Prostate gland (tissue), 2 donors: ENCODE measurements around the gene RAB4B. TPM values are rescaled to one million over a fixed set of nuclear protein-coding genes. Genes with fewer than 3 reads are reported as not detected.
"Not testable (repeated sequence)": the region's sequence is repeated elsewhere in the genome, so short reads cannot be mapped to it uniquely, and the experiment has no call there.

Experiments used
- DNase-seq: peaks from one replicate; pipeline ENCODE4 v3.0.0-alpha.2; 2019; ENCODE audit warnings: low spot score
- H3K27ac ChIP-seq, 2 donors: fragments of 200-600 bp; sonication (generic); 2 replicates each; pipeline ENCODE4 v1.5.1; 2017 to 2019
- H3K27me3 ChIP-seq: fragments of 200-600 bp; sonication (generic); replicated peaks from 2 replicates; pipeline ENCODE4 v1.5.1; 2019; ENCODE audit not compliant: insufficient read depth
- H3K36me3 ChIP-seq, 2 donors: fragments of 200-600 bp; sonication (generic); 1 replicate in 1 of 2; 2 replicates in 1 of 2; pipeline versions ENCODE4 v1.5.1 to v1.8.1; 2017 to 2019
- H3K4me1 ChIP-seq: fragments of 200-600 bp; sonication (generic); replicated peaks from 2 replicates; pipeline ENCODE4 v1.5.1; 2019
- H3K4me3 ChIP-seq, 2 donors: fragments of 200-600 bp; sonication (generic); 2 replicates each; pipeline ENCODE4 v1.5.1; 2017 to 2019
- H3K9me3 ChIP-seq: fragments of 200-600 bp; sonication (generic); 2 replicates; pipeline ENCODE4 v1.5.1; 2017
- POLR2A ChIP-seq: fragments of 450-650 bp; IDR thresholded peaks from one replicate; pipeline ENCODE4 v1.6.1; 2016; ENCODE audit warnings: antibody characterized with exemption, mild to moderate bottlenecking
- POLR2AphosphoS5 ChIP-seq: sonication (generic); formaldehyde crosslinking; IDR thresholded peaks from one replicate; pipeline ENCODE4 v1.6.1; 2017; ENCODE audit warnings: antibody characterized with exemption
- WGBS: methylation state at CpG from one replicate; pipeline ENCODE4 v1.1.5; 2018; 5-methylcytosine and 5-hydroxymethylcytosine counted together
- intact Hi-C: fragments of 100-400 bp; cut with DNase I; formaldehyde crosslinking; loops from one replicate; pipeline ENCODE4 v1.14.2; 2022
- total RNA-seq, 2 donors: library from RNA; depleted of rRNA; stranded (reverse); fragments of >200 nt; gene quantifications; one replicate each; pipeline ENCODE4 v1.1.0, GENCODE V29; 2016
- TF ChIP-seq, protein P1 (sequence below), 4 experiments: fragments of 200-600 bp in 2 of 4; fragments of 450-650 bp in 2 of 4; sonication (generic) in 2 of 4; IDR thresholded peaks; 1 replicate in 3 of 4; 2 replicates in 1 of 4; pipeline ENCODE4 v1.5.1; 2016 to 2019; ENCODE audit warnings: antibody characterized with exemption in 4 of 4, mild to moderate bottlenecking in 2 of 4, moderate library complexity in 2 of 4

The RAB4B gene
- total RNA-seq = 10 to 100 TPM; 44.8 to 51.7 TPM

DNA sequence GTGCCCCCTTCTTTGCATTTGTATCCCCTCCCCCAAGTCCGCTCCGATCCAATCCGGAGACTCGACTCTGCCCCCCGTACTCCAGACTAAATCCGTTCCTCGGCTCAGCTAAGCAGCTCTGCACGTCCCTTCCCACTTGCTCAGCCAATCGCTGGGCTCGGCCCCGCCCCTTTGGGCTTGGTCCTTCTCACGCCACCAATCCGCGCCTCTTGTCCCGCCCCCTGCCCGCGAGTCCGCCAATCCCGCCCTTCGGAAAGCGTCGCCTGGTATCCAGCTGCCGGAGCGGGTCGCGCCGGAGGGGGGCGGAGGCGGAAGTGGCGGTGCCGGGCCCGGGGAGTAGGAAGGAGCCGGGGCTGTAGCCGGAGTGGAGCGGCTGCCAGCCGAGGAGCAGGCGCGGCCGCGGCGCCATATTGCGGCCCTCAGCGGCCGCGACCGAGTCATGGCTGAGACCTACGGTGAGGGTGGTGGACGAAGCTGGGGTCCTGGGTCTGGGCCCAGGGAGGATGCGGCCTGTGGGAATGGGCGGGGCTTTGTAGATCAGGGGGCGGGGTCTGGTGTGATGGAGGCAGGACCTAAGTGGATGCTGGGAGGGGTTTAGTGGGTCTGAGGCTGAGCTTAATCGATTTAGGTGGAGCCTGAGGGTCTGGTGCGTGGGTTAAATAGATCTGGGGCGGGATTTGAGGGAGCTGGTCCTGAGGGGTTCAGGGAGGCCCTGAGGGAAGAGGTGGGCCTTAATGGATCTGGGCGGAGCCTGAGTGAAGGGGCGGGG lies at the start of gene RAB4B:
TSS of gene RAB4B (plus strand) at position 311 of the 769 bp plus-strand sequence. CDS start at position 440, 129 bp downstream.
- peak; percentile 100 for DNase-seq
- Histone ChIP-seq H3K27me3 (no peaks in the 10 kb centered on the region), H3K9me3 (no peaks in the 10 kb centered on the region), H3K4me3 (peak within 1 kb of the TSS; percentile 74 to 79), H3K4me1 (no peaks in the 10 kb centered on the region), H3K27ac (peak within 1 kb of the TSS; percentile 96 to 98), H3K36me3 (no peaks in the 10 kb centered on the region)
- intact Hi-C loops = no loop called here
- WGBS = under 1% methylated on average over 55 of the region's 56 CpGs
- TF ChIP-seq POLR2A (peak; percentile 86), POLR2AphosphoS5 (peak; percentile 89)
- TF ChIP-seq, protein P1, sequence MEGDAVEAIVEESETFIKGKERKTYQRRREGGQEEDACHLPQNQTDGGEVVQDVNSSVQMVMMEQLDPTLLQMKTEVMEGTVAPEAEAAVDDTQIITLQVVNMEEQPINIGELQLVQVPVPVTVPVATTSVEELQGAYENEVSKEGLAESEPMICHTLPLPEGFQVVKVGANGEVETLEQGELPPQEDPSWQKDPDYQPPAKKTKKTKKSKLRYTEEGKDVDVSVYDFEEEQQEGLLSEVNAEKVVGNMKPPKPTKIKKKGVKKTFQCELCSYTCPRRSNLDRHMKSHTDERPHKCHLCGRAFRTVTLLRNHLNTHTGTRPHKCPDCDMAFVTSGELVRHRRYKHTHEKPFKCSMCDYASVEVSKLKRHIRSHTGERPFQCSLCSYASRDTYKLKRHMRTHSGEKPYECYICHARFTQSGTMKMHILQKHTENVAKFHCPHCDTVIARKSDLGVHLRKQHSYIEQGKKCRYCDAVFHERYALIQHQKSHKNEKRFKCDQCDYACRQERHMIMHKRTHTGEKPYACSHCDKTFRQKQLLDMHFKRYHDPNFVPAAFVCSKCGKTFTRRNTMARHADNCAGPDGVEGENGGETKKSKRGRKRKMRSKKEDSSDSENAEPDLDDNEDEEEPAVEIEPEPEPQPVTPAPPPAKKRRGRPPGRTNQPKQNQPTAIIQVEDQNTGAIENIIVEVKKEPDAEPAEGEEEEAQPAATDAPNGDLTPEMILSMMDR (IDR thresholded peaks at IDR 0.05) = peak in 3 of 4 experiments; percentile 11 to 59 (median 36)

DNA sequence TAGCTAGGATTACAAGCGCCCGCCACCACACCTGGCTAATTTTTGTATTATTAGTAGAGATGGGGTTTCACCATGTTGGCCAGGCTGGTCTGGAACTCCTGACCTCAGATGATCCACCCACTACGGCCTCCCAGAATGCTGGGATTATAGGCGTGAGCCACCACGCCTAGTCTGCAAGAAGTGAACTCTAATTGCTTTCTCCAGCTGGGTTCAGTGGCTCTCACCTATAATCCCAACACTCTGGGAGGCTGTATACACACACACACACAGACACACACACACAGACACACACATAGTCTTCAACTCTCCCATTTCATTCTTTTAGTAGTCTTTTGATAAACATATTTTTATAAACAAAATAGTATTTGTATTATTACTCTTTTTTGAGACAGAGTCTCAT lies 48.0 kb upstream of the RAB4B start:
- DNase-seq, H3K9me3 ChIP-seq, H3K27ac ChIP-seq, H3K27me3 ChIP-seq, H3K4me3 ChIP-seq, intact Hi-C loops, H3K4me1 ChIP-seq: not testable (repeated sequence)
- H3K36me3 ChIP-seq = peaks cover 23 to 32% of the 10 kb centered on the region in 2 donors
- WGBS = 86% methylated on average over 5 of the region's 5 CpGs

- intact Hi-C loops, H3K9me3 ChIP-seq, H3K4me3 ChIP-seq, H3K27me3 ChIP-seq, DNase-seq, H3K4me1 ChIP-seq, H3K27ac ChIP-seq: not testable (repeated sequence)
- 97% methylated on average over 16 of the region's 16 CpGs for WGBS
- H3K36me3 ChIP-seq = peaks cover 17 to 43% of the 10 kb centered on the region in 2 donors
Measured at GRCh38 chr19:40732304-40732703, 45.7 kb upstream of the RAB4B start.

GRCh38 chr19:40733149-40733548 lies 44.9 kb upstream of the RAB4B start:
- Histone ChIP-seq H3K27me3 (no peaks in the 10 kb centered on the region), H3K27ac (no peak overlapping the region), H3K9me3 (no peaks in the 10 kb centered on the region), H3K4me3 (no peak overlapping the region), H3K4me1 (no peaks in the 10 kb centered on the region), H3K36me3 (peaks cover 21 to 43% of the 10 kb centered on the region in 2 donors)
- WGBS = 95% methylated on average over 13 of the region's 13 CpGs
- TF ChIP-seq, protein P1 (IDR thresholded peaks at IDR 0.05) = no peak
- TF ChIP-seq POLR2AphosphoS5 = no peak
- TF ChIP-seq POLR2A = no peak
- DNase-seq = no peak
- intact Hi-C loops = no loop called here

DNA sequence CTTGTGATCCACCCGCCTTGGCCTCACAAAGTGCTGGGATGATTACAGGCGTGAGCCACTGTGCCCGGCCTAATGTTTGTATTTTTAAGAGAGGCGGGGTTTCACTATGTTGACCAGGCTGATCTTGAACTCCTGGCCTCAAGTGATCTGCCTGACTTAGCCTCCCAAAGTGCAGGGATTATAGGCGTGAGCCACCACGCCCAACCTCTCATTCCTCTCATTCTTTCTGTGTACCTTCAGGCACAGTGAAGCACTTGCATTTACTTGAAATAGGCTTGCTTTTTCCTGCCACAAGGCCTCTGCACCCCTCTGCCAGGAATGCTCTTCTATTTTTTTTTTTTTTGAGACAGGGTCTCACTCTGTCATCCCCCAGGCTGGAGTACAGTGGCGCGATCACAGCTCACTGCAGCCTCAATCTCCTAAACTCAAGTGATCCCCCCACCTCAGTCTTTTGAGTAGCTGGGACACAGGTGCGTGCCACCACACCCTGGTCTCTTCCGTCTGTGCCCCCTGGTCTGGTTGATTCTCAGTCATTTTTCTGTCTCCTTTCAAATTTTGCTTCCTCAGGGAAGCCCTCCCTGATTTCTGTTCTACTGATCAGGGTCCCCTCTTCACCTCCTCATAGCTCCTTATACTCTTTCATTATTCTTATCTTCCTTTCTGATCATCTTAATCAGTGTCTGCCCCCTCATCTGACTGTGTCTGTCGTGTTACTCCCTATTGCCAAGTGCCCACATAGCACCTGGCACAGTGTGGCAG lies 42.9 kb upstream of the RAB4B start:
- Histone ChIP-seq H3K4me3 (no peak overlapping the region), H3K27ac (no peak overlapping the region), H3K9me3 (no peaks in the 10 kb centered on the region), H3K4me1 (no peaks in the 10 kb centered on the region), H3K27me3 (no peaks in the 10 kb centered on the region), H3K36me3 (peaks cover 12 to 42% of the 10 kb centered on the region in 2 donors)
- DNase-seq = no peak
- WGBS = 89% methylated on average over 11 of the region's 11 CpGs
- TF ChIP-seq POLR2AphosphoS5 = no peak
- TF ChIP-seq POLR2A = no peak
- TF ChIP-seq, protein P1 (IDR thresholded peaks at IDR 0.05) = no peak
- intact Hi-C loops = no loop called here
